Measurements from ENCODE around the gene WDFY4.

DNA sequence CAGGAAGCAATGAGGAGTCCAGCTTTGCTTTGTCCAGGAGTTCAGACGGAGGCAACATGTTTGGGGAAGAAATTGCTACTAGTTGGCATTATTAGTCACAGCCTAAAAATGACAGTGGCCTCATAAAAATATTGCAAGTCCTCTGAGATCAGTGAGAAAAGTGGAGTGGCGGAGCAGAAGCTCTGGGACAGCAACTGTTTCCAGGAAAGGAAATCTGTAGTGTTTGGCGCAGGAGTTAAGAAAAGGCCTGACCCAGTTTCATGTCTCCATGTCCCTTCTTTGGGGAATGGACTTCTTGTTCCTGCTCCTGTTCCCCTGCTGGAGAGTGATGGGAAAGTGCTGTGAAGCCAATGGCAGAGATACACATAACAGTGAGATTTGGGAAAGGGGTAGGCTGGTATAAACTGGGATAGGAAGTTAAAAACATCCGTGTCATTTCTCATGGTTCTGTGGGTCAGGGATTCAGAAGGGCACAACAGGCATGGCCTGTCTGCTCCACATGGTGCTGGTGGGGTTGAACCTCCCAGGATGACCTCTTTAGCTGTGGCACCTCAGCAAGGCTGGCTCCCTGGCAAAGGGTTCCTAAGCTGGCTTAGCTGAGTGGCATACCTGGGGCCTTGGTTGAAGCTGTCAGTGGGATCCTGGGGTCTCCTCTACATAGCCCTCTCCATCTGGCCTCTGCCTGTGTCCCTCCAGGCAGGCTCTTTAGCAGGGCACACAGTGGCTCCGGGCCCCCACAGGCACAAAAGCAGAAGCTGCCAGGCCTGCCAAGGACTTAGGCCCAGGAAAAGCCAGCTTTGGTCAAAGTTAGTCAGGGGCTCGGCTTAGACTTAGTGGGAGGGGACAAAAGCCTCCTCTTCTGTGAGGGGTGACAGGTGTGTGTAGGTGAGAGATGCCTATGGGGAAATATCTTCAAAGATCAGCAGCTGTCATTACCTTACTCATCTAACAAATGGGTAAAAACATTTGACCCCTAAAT is 77.7 kb downstream of the WDFY4 start:
- TF ChIP-seq, protein P1, sequence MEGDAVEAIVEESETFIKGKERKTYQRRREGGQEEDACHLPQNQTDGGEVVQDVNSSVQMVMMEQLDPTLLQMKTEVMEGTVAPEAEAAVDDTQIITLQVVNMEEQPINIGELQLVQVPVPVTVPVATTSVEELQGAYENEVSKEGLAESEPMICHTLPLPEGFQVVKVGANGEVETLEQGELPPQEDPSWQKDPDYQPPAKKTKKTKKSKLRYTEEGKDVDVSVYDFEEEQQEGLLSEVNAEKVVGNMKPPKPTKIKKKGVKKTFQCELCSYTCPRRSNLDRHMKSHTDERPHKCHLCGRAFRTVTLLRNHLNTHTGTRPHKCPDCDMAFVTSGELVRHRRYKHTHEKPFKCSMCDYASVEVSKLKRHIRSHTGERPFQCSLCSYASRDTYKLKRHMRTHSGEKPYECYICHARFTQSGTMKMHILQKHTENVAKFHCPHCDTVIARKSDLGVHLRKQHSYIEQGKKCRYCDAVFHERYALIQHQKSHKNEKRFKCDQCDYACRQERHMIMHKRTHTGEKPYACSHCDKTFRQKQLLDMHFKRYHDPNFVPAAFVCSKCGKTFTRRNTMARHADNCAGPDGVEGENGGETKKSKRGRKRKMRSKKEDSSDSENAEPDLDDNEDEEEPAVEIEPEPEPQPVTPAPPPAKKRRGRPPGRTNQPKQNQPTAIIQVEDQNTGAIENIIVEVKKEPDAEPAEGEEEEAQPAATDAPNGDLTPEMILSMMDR (IDR thresholded peaks at IDR 0.05; ENCODE audit: insufficient read depth, low read length, poor library complexity, severe bottlenecking), result no peak
- TF ChIP-seq EZH2phosphoT487 (conservative IDR thresholded peaks at IDR 0.05; ENCODE audit: low read length), result no peak
